Measurements from ENCODE around the gene SHC2. TPM values are rescaled to one million over a fixed set of nuclear protein-coding genes. Genes with fewer than 3 reads are reported as not detected.
A peak's percentile ranks its signal among the peaks of the same experiment; 100 is the strongest.
"Not testable (repeated sequence)": the region's sequence is repeated elsewhere in the genome, so short reads cannot be mapped to it uniquely, and the experiment has no call there.

Gene SHC2
- total RNA-seq, 2 experiments from 2014 or later, result 0.21 TPM; not detected in 1

DNA sequence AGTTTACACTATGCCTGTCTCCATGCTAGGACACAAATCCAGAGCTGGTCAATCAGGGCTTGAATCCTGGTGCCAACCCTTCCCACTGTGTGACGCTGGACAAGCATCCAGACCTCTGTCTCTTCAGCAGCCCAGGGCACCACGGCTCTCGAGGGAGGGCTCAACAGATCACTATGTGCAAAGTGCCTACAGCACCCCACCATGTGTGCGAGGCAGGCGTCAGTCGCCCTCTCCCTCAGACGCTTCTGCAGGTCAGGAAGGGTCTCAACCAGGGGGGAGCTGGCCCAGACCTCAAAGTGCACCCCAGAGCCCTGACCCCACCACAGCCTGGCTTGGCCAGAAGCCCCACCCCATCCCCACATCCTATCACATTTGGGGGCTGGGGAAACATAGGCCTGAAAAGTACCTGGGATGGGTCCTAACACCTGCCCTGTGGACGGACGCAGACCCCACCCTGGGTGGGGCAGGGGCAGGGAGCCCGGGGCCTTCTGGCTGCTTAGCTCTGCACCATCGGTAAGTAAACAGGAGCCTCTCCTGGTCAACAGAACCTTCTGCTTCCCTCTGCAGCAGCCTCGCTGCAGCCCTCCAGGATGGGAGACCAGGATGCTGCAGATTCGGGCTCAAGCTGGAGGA, 49.0 kb downstream of the SHC2 start:
- ChIA-PET CTCF (interaction anchor here (0.6 to 1.5 kb wide), 3 partner anchors 27 to 94 kb away, joined by 3 read pairs; no protein-coding TSS in a partner anchor), POLR2A (no interaction called here)
- intact Hi-C loops (cut with DNase I, micrococcal nuclease), result no loop called here
- H3K36me3 Mint-ChIP-seq (ENCODE audit: low read depth), result no peaks in the 10 kb centered on the region
- no peaks in the 10 kb centered on the region for H3K9me3 Mint-ChIP-seq (ENCODE audit: low read depth)
- peaks cover 6% of the 10 kb centered on the region for H3K4me1 Mint-ChIP-seq
- no peak overlapping the region for H3K4me3 Mint-ChIP-seq
- no peak for ATAC-seq
- no peak overlapping the region for H3K27ac Mint-ChIP-seq
- no peak for DNase-seq
- H3K27me3 Mint-ChIP-seq, result peaks cover 9% of the 10 kb centered on the region

DNA sequence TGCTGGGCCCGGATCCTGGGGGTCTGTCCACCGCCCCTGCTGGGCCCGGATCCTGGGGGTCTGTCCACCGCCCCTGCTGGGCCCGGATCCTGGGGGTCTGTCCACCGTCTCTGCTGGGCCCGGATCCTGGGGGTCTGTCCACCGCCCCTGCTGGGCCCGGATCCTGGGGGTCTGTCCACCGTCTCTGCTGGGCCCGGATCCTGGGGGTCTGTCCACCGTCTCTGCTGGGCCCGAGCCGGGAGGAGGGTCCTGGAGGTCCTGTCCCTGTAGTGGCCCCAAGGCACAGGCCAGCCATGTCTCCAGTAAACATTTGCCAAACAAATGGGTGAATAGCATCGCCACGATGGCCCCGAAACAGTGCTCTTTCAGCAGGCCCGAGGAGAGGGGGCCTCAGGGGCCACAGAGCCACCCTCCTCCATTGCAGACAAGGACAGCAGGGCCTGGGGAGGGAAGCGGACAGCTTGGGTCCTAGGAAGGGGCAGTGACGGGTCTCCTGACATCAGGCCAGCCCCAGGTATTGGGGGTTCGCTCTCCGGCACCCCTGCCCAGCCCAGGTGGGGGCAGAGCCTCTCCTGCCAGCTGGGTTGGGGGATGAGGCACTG, 49.6 kb downstream of the SHC2 start:
- DNase-seq; POLR2A ChIA-PET; H3K9me3 Mint-ChIP-seq (ENCODE audit: low read depth); H3K4me1 Mint-ChIP-seq; H3K36me3 Mint-ChIP-seq (ENCODE audit: low read depth); H3K4me3 Mint-ChIP-seq; H3K27ac Mint-ChIP-seq; ATAC-seq; intact Hi-C loops (cut with DNase I, micrococcal nuclease): not testable (repeated sequence)
- CTCF ChIA-PET, result interaction anchor here (0.6 to 1.5 kb wide), 2 partner anchors 27 to 61 kb away, joined by 3 read pairs; no protein-coding TSS in a partner anchor
- H3K27me3 Mint-ChIP-seq, result peaks cover 11% of the 10 kb centered on the region

DNA sequence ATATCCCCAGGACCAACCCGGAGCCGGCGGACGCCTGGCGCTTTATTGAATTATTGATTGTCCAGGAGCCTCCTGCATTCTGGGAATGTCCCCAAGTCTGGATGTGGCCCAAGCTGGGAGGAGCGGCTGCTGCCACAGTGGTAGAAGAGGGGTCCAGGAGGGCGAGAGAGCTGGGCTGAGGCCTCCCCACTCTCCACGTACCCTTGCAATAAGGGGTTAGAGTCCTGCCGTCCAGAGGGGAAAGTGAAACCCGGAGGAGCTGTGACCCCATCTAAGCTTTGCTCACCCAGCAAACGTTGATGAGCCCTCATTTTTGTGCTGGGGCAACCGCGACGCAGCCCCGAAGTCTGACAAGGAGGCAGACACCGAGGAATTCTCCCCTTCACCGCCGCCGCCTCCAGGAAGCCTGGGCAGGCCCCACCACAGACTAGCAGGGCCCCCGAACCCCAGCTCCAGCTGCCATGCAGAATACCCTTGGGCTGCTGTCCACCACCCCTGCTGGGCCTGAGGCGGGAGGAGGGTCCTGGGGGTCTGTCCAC, 50.5 kb downstream of the SHC2 start:
- POLR2A ChIA-PET, result no interaction called here

DNA sequence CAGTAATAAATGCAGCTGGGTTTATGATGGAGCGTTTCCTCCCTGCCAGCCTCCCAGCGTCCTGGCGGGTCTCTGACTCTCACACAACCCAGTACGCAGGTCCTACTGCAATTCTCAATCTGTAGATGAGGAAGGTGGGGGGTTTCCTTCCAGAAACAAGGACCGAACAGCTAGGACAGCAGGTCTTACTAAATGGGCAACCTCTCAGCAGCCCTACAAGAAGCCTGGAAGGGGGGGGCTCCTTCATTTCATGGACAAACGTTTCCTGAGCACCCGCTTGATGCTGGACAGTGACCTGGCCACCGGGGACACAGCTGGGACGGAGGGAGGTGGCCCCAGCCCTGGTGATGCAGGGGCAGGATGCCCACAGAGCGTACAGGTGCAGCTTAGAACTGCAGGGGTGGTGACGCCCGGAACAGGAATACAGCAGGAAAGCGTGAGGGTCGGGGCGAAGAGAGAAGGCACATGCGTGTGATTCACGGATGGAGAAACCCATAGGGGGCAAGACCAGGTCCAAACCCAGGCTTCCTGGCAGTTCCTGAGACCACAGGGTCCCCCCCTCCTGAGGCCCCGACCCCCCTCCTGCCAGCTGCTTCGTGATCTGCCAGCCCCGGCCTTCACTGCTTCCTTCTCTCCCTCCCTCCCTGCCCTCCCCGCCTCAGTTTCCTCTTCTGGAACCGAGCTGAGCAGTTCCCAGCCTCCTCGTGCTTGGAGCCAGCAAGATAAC, 51.2 kb downstream of the SHC2 start:
- Mint-ChIP-seq H3K9me3 (ENCODE audit: low read depth) (no peaks in the 10 kb centered on the region), H3K36me3 (ENCODE audit: low read depth) (no peaks in the 10 kb centered on the region), H3K27ac (no peak overlapping the region), H3K4me1 (peaks cover 6% of the 10 kb centered on the region), H3K4me3 (peak overlapping the region; percentile 40), H3K27me3 (peaks cover 11% of the 10 kb centered on the region)
- POLR2A ChIA-PET, result no interaction called here
- peak; percentile 50 for ATAC-seq
- CTCF ChIA-PET, result interaction anchor here (1.8 kb wide), 1 partner anchor 97 kb away, joined by 4 read pairs; no protein-coding TSS in a partner anchor
- intact Hi-C loops (cut with DNase I, micrococcal nuclease), result no loop called here
- DNase-seq, result peak; percentile 33

More for the DNA sequence above, 50.5 kb downstream of the SHC2 start:
- Mint-ChIP-seq H3K27me3 (peaks cover 11% of the 10 kb centered on the region), H3K27ac (no peak overlapping the region), H3K4me1 (peaks cover 6% of the 10 kb centered on the region), H3K36me3 (ENCODE audit: low read depth) (no peaks in the 10 kb centered on the region), H3K4me3 (no peak overlapping the region), H3K9me3 (ENCODE audit: low read depth) (no peaks in the 10 kb centered on the region)
- CTCF ChIA-PET, result interaction anchor here (1.8 kb wide), 1 partner anchor 96 kb away, joined by 4 read pairs; no protein-coding TSS in a partner anchor
- no peak for ATAC-seq
- no peak for DNase-seq
- intact Hi-C loops (cut with DNase I, micrococcal nuclease), result no loop called here

DNA sequence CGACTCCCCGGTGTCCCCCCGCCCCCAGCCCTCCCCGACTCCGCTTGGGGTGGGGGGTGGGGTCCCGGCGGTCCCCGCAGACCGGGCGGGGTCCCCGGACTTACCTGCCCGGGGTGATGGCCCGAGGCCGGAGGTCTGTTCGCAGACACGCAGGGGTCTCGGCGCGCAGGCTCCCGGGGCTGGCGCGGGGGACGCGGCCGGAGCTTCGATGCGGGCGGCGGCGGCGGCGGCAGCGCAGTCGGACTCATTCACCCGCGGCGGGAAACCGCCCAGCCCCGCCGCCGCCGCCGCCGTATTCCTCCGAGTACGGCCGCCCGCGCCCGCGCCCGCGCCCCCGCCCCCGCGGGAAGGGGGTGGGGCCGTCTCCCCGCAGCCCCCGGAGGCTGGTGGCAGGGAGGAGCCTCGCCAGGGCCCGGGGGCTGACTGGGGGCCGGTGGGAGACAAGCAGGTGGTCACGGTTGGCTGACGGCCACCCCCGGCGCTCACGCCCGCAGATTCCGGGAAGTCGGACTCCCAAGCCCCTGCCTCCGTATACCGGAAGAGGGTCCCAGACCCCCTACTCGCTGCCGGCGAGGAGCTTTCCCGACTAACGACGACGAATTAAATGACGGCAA, 51.8 kb downstream of the SHC2 start, which contains the start of gene C2CD4C:
TSS of gene C2CD4C (minus strand) at position 246 of the 614 bp plus-strand sequence. CDS start 786 bp downstream, outside the sequence.
- peaks cover 6% of the 10 kb centered on the region for H3K4me1 Mint-ChIP-seq
- POLR2A ChIA-PET, result no interaction called here
- intact Hi-C loops (cut with DNase I, micrococcal nuclease), result no loop called here

DNA sequence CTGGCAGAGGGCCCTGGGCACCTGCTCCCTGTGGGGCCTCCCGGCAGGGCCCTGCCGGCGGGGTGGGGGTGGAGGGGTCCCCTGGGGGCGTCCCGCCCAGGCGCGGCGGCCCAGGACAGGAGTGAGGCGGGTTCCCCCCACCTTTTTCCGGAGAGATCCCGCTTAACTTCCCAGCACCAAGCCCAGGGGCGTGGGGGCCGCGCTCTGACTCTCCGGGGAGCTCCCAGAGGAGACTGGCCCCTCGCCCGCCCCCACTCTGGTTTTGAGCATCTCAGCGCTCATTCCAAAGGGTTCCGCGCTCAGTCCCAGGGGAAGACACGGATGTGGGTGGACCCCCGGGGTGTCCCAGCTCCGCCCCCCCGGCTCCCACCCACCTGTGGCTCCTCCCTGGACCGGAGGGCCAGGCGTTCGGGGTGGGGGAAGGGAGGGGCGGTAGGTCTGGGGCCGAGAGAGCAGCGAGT, 52.4 kb downstream of the SHC2 start:
- DNase-seq (no peak), ATAC-seq (no peak)
- no peak overlapping the region for H3K4me3 Mint-ChIP-seq
- CTCF ChIA-PET, result interaction anchor here (1.8 kb wide), 1 partner anchor 98 kb away, joined by 4 read pairs; no protein-coding TSS in a partner anchor
- no peaks in the 10 kb centered on the region for H3K36me3 Mint-ChIP-seq (ENCODE audit: low read depth)
- intact Hi-C loops (cut with DNase I, micrococcal nuclease), result no loop called here
- no peak overlapping the region for H3K27ac Mint-ChIP-seq
- H3K9me3 Mint-ChIP-seq (ENCODE audit: low read depth), result no peaks in the 10 kb centered on the region
- H3K4me1 Mint-ChIP-seq, result peaks cover 6% of the 10 kb centered on the region
- POLR2A ChIA-PET, result no interaction called here
- peaks cover 13% of the 10 kb centered on the region for H3K27me3 Mint-ChIP-seq

More for the DNA sequence above, 51.8 kb downstream of the SHC2 start, which contains the start of gene C2CD4C:
- Mint-ChIP-seq H3K27ac (no peak within 1 kb of the TSS), H3K4me3 (peak within 1 kb of the TSS; percentile 40), H3K9me3 (ENCODE audit: low read depth) (no peaks in the 10 kb centered on the region), H3K27me3 (peaks cover 11% of the 10 kb centered on the region), H3K36me3 (ENCODE audit: low read depth) (no peaks in the 10 kb centered on the region)
- DNase-seq (peak; percentile 48), ATAC-seq (peak; percentile 34)
- CTCF ChIA-PET, result interaction anchor here (1.8 kb wide), 1 partner anchor 98 kb away, joined by 4 read pairs; no protein-coding TSS in a partner anchor

DNA sequence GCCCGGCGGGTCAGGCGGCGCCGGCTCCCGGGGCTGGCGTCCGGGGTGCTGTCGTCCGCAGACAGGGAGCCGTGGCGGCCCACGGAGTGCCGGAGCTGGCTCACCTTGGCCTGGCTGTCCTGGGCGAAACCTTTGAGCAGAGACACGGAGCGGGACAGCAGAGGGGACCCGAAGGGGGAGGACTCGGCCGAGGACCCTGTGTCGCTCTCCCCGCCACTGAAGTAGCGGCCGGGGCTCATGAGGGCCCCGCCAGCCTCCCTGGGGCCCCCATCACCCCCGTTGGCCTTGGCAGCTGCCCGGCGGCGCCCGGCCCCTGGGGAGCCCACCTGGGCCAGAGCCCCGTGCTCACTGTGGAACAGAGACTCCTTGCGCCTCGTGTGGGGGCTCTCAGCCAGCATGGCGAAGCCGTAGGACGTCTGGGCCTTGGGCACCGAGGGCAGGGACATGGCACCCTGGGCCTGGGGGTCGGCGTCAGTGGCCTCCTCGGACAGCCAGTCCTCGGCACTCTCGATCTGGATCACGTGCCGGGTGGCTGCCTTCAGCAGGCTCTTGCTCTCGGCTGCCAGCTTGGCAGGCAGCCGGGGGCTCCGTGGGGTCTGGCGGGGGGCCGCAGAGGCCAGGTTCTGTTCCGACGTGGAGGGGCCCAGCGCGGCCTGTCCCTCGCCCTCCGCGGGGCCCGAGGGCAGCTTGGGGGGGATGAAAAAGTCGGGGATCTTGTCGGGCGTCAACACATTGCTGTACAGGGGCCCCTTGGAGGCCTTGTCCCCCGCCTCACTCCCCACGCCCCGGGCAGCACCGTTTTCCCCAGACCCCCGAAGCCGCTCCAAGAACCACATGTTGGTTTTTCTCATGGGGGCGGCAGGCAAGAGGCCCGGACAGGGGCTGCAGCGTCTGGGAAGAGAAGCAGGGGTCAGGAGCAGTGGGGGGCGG, 53.1 kb downstream of the SHC2 start:
- ChIA-PET CTCF (no interaction called here), POLR2A (no interaction called here)
- Mint-ChIP-seq H3K4me3 (no peak overlapping the region), H3K9me3 (ENCODE audit: low read depth) (no peaks in the 10 kb centered on the region), H3K4me1 (peaks cover 6% of the 10 kb centered on the region), H3K27me3 (peaks cover 20% of the 10 kb centered on the region), H3K27ac (no peak overlapping the region), H3K36me3 (ENCODE audit: low read depth) (no peaks in the 10 kb centered on the region)
- no peak for ATAC-seq
- no peak for DNase-seq
- intact Hi-C loops (cut with DNase I, micrococcal nuclease), result no loop called here

DNA sequence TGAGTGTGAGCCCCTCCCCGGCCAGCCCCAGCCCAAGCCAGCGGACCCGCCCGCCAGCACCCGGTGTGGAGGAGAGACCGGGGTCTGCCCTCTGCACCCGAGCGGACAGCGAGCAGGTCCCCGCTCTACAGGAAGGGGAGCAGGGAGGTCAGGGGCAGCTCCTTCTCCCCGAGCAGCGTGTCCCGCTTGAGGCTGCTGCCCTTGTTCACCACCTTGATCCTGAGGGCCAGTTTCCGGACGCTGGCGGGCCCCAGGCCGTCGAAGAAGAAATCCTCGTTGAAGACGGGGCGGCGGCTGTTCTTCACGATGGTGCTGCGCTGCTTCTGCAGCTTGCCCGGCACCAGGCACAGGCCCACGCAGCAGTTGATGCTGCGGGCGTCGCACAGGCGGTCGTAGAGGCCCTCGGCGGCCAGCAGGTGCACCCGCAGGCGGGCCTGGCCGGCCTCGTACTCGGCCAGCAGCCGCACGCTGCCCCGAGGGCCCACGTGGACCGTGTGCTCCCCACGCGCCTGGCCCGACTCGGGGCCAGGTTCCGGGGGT, 53.8 kb downstream of the SHC2 start:
- peaks cover 6% of the 10 kb centered on the region for H3K4me1 Mint-ChIP-seq
- peaks cover 21% of the 10 kb centered on the region for H3K27me3 Mint-ChIP-seq
- DNase-seq, result no peak
- no peak overlapping the region for H3K4me3 Mint-ChIP-seq
- ChIA-PET CTCF (no interaction called here), POLR2A (no interaction called here)
- no peaks in the 10 kb centered on the region for H3K9me3 Mint-ChIP-seq (ENCODE audit: low read depth)
- no peak overlapping the region for H3K27ac Mint-ChIP-seq
- no peaks in the 10 kb centered on the region for H3K36me3 Mint-ChIP-seq (ENCODE audit: low read depth)
- no peak for ATAC-seq
- intact Hi-C loops (cut with DNase I, micrococcal nuclease), result no loop called here

DNA sequence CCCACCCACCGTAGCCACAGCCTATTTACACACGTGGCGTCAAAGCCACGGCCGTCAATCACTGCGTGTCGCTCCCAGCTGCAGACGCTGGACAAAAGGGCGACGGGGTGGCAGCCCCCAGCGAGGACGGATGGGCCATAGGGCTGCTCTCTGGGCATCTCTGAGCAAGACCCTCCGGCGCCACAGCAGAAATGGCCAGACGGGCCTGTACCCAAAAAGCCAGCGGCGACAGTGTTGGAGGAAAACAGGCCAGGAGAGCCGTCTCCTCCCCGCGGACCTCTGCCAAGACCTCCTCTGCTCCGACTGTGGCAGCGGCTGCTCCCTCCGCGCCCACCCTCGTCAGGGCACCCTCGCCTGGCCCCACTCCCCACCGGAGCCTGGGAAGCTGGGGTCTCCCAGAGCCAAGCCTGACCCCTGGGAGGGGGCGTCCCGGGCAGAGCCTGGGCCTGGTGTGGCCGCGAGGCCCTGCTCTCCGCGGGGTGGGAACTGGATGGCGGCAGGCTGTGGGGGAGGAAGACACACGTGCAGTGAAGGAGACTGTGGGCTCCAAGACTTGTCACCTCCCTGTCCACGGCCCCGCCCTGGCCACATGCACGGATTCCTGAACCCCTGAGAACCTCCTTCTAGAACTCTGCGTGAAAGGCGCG, 54.6 kb downstream of the SHC2 start:
- POLR2A ChIA-PET, result no interaction called here

More for the DNA sequence above, 54.6 kb downstream of the SHC2 start:
- Mint-ChIP-seq H3K4me3 (no peak overlapping the region), H3K27ac (no peak overlapping the region), H3K4me1 (peaks cover 6% of the 10 kb centered on the region), H3K36me3 (ENCODE audit: low read depth) (no peaks in the 10 kb centered on the region), H3K27me3 (peaks cover 21% of the 10 kb centered on the region), H3K9me3 (ENCODE audit: low read depth) (no peaks in the 10 kb centered on the region)
- intact Hi-C loops (cut with DNase I, micrococcal nuclease), result no loop called here
- ATAC-seq (no peak), DNase-seq (no peak)
- CTCF ChIA-PET, result interaction anchor here (0.7 kb wide), 1 partner anchor 26 kb away, joined by 3 read pairs; no protein-coding TSS in a partner anchor
